ENCODE results near the gene FLAD1.
A peak's percentile ranks its signal among the peaks of the same experiment; 100 is the strongest.

- TF ChIP-seq CTCF (IDR thresholded peaks at IDR 0.05) (peak in 4 of 6 experiments; percentile 14 to 43 (median 28)), POLR2A (IDR thresholded peaks at IDR 0.05) (peak in 3 of 4 donors; percentile 18 to 69 (median 46))
Measured at GRCh38 chr1:154936555-154937084, 46.5 kb upstream of the FLAD1 start, which contains the start of gene PMVK.
